Astrocyte (in vitro differentiated cells and primary cell): ENCODE measurements around the gene P2RY6. TPM values are rescaled to one million over a fixed set of nuclear protein-coding genes. Genes with fewer than 3 reads are reported as not detected.

Source experiments
- DNase-seq: peaks from one replicate; pipeline ENCODE4 v3.0.0-alpha.2; 2010; ENCODE audit warnings: low read depth
- FAIRE-seq: peaks from 2 replicates; lab custom pipeline; 2011; peaks lifted over from hg19 to GRCh38; lab: Jason Lieb, UNC
- H2AFZ ChIP-seq: 2 replicates; pipeline ENCODE4 v1.6.0; 2012; ENCODE audit warnings: low read depth, low read length, inconsistent platforms
- H3K27ac ChIP-seq: 2 replicates; pipeline ENCODE4 v1.5.1; 2011; ENCODE audit warnings: low read depth, low read length, inconsistent platforms
- H3K27me3 ChIP-seq: 2 replicates; pipeline ENCODE4 v1.6.0; 2011; ENCODE audit warnings: low read length, inconsistent platforms; ENCODE audit not compliant: insufficient read depth
- H3K36me3 ChIP-seq: 2 replicates; pipeline ENCODE4 v1.5.1; 2011; ENCODE audit warnings: low read length, inconsistent platforms; ENCODE audit not compliant: insufficient read depth
- H3K4me1 ChIP-seq: 2 replicates; pipeline ENCODE4 v1.5.1; 2011; ENCODE audit warnings: low read length, inconsistent platforms; ENCODE audit not compliant: insufficient read depth
- H3K4me2 ChIP-seq: 2 replicates; pipeline ENCODE4 v1.6.0; 2012; ENCODE audit warnings: low read length, inconsistent platforms
- H3K4me3 ChIP-seq: 2 replicates; pipeline ENCODE4 v1.5.1; 2011; ENCODE audit warnings: low read depth, mild to moderate bottlenecking, low read length, inconsistent platforms; ENCODE audit not compliant: insufficient read depth
- H3K79me2 ChIP-seq: 2 replicates; pipeline ENCODE4 v1.6.0; 2012; ENCODE audit warnings: mild to moderate bottlenecking, low read length, inconsistent platforms; ENCODE audit not compliant: insufficient read depth
- H3K9ac ChIP-seq: 2 replicates; pipeline ENCODE4 v1.6.0; 2012; ENCODE audit warnings: mild to moderate bottlenecking, low read length, inconsistent platforms
- H3K9me3 ChIP-seq: 2 replicates; pipeline ENCODE4 v1.5.1; 2012; ENCODE audit warnings: low read depth, mild to moderate bottlenecking, low read length, inconsistent platforms; ENCODE audit not compliant: insufficient read depth
- H4K20me1 ChIP-seq: 2 replicates; pipeline ENCODE4 v1.6.0; 2012; ENCODE audit warnings: low read length, inconsistent platforms; ENCODE audit not compliant: insufficient read depth
- H3K27ac Mint-ChIP-seq: one replicate; pipeline ENCODE4 v1.8.0; 2021; ENCODE audit warnings: mild to moderate bottlenecking, mixed read lengths; ENCODE audit not compliant: unreplicated experiment
- H3K27me3 Mint-ChIP-seq: one replicate; pipeline ENCODE4 v1.8.0; 2021; ENCODE audit warnings: low read depth, mixed read lengths; ENCODE audit not compliant: unreplicated experiment
- H3K36me3 Mint-ChIP-seq: one replicate; pipeline ENCODE4 v1.8.0; 2021; ENCODE audit warnings: low read depth, mixed read lengths; ENCODE audit not compliant: unreplicated experiment
- H3K4me1 Mint-ChIP-seq: one replicate; pipeline ENCODE4 v1.8.0; 2021; ENCODE audit warnings: low read depth, mixed read lengths; ENCODE audit not compliant: unreplicated experiment
- H3K4me3 Mint-ChIP-seq: one replicate; pipeline ENCODE4 v1.8.0; 2021; ENCODE audit warnings: mild to moderate bottlenecking, moderate library complexity, mixed read lengths; ENCODE audit not compliant: unreplicated experiment
- H3K9me3 Mint-ChIP-seq: one replicate; pipeline ENCODE4 v1.8.0; 2021; ENCODE audit warnings: mild to moderate bottlenecking, mixed read lengths; ENCODE audit not compliant: unreplicated experiment
- EZH2 ChIP-seq: IDR thresholded peaks from 2 replicates; pipeline ENCODE4 v1.6.1; 2012; ENCODE audit warnings: mild to moderate bottlenecking, low read length, inconsistent platforms; ENCODE audit not compliant: insufficient read depth
- total RNA-seq: library from RNA; stranded (reverse); gene quantifications from 2 replicates; pipeline ENCODE4 v1.2.1, GENCODE V29; 2021
- TF ChIP-seq, protein P1 (sequence below): IDR thresholded peaks from 2 replicates; pipeline ENCODE4 v1.5.1; 2011; ENCODE audit warnings: low read depth, mild to moderate bottlenecking, inconsistent platforms, low read length, moderate library complexity; ENCODE audit not compliant: insufficient read depth

The P2RY6 gene
- total RNA-seq, 1 donor from 2014 or later = 0.75 TPM

DNA sequence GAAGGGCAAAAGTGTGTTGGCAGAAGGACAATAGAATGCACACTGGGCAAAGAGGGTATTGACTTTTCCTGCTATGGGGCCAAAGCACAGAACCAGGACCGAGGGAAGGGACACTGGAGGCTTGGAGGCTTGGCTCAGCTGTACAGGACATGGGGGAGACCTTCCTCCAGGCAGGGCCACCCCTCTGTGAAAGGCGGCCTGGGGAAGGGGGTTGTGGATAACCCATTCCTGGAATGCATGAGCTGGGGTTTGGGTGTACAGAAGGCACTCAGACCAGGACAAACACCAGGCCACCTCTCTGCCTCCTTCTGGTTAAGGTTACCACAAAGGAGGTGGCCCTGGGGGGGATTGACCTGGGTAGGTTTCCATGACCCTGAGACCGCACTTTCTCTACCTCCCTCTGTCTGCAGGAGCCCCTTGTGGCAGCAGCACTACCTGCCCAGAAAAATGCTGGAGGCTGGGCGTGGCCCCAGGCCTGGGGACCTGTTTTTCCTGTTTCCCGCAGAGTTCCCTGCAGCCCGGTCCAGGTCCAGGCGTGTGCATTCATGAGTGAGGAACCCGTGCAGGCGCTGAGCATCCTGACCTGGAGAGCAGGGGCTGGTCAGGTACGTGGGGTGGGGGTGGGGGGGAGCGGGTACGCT is 44.4 kb upstream of the P2RY6 start:
- H3K4me2 ChIP-seq = no peak overlapping the region
- DNase-seq (no peak), FAIRE-seq (no peak)
- H3K9ac ChIP-seq = no peak overlapping the region
- H3K27me3 Mint-ChIP-seq = peaks cover 73% of the 10 kb centered on the region
- peaks cover 1% of the 10 kb centered on the region for H3K9me3 Mint-ChIP-seq
- H4K20me1 ChIP-seq = no peaks in the 10 kb centered on the region
- H3K9me3 ChIP-seq = no peaks in the 10 kb centered on the region
- no peaks in the 10 kb centered on the region for H3K36me3 ChIP-seq
- no peaks in the 10 kb centered on the region for H3K27me3 ChIP-seq
- H3K4me1 Mint-ChIP-seq = no peaks in the 10 kb centered on the region
- no peak overlapping the region for H3K4me3 Mint-ChIP-seq
- H3K4me1 ChIP-seq = no peaks in the 10 kb centered on the region
- H3K4me3 ChIP-seq = no peak overlapping the region
- no peaks in the 10 kb centered on the region for H3K79me2 ChIP-seq
- peaks cover 1% of the 10 kb centered on the region for H3K36me3 Mint-ChIP-seq
- H2AFZ ChIP-seq = no peak overlapping the region
- H3K27ac Mint-ChIP-seq = no peak overlapping the region
- TF ChIP-seq, protein P1, sequence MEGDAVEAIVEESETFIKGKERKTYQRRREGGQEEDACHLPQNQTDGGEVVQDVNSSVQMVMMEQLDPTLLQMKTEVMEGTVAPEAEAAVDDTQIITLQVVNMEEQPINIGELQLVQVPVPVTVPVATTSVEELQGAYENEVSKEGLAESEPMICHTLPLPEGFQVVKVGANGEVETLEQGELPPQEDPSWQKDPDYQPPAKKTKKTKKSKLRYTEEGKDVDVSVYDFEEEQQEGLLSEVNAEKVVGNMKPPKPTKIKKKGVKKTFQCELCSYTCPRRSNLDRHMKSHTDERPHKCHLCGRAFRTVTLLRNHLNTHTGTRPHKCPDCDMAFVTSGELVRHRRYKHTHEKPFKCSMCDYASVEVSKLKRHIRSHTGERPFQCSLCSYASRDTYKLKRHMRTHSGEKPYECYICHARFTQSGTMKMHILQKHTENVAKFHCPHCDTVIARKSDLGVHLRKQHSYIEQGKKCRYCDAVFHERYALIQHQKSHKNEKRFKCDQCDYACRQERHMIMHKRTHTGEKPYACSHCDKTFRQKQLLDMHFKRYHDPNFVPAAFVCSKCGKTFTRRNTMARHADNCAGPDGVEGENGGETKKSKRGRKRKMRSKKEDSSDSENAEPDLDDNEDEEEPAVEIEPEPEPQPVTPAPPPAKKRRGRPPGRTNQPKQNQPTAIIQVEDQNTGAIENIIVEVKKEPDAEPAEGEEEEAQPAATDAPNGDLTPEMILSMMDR = no peak
- TF ChIP-seq EZH2 = no peak
- no peak overlapping the region for H3K27ac ChIP-seq

DNA sequence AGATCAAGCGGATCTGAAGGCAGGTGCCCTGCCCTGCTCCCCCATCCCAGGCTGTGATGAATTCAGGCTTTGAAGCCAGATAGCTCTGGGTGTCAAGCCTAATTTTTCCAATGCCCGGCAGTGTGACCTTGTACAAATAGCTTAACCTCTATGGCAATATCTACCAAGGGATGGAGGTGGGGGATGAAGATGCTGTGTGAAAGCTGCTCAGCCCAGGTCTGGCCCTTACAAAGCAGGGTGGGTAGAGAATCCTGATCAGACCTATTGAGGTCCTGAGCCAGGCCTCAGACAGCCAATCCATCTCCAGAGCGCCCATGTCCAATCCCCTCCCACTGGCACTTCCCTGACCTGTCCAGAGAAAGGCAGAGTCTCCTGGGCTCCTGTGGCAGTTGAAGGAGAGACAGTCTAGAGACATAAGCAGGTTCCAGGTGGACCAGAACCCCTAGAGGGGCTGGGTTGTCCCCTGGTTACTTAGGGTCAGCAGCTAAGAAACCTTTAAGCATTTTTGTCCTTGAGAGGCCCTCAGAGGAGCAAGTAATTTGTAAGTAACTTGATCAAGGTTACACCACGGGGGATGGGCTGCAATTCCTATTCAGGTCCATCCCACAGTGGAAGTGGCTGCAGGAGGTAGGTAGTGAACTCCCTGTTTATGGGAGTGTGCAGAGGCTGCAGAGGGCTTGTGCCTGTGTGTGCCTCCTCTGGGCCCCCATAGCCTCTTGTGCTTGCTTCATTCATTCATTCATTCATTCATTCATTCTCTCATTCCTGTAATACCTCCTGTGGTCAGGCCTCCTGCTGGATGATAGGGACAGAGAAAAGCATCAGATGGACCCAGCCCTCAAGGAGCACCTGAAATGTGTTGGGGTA is 43.6 kb upstream of the P2RY6 start:
- H3K36me3 Mint-ChIP-seq = no peaks in the 10 kb centered on the region
- Histone ChIP-seq H3K36me3 (no peaks in the 10 kb centered on the region), H3K4me2 (no peak overlapping the region), H4K20me1 (no peaks in the 10 kb centered on the region), H3K79me2 (no peaks in the 10 kb centered on the region), H3K27me3 (no peaks in the 10 kb centered on the region), H3K9me3 (no peaks in the 10 kb centered on the region), H3K4me1 (no peaks in the 10 kb centered on the region), H2AFZ (no peak overlapping the region), H3K9ac (no peak overlapping the region), H3K27ac (no peak overlapping the region), H3K4me3 (no peak overlapping the region)
- peaks cover 1% of the 10 kb centered on the region for H3K9me3 Mint-ChIP-seq
- no peak for DNase-seq
- TF ChIP-seq, protein P1 = no peak
- no peak for TF ChIP-seq EZH2
- H3K27ac Mint-ChIP-seq = no peak overlapping the region
- no peak for FAIRE-seq
- no peak overlapping the region for H3K4me3 Mint-ChIP-seq
- peaks cover 70% of the 10 kb centered on the region for H3K27me3 Mint-ChIP-seq
- H3K4me1 Mint-ChIP-seq = no peaks in the 10 kb centered on the region
